ENCODE results near the gene STYX.

DNA sequence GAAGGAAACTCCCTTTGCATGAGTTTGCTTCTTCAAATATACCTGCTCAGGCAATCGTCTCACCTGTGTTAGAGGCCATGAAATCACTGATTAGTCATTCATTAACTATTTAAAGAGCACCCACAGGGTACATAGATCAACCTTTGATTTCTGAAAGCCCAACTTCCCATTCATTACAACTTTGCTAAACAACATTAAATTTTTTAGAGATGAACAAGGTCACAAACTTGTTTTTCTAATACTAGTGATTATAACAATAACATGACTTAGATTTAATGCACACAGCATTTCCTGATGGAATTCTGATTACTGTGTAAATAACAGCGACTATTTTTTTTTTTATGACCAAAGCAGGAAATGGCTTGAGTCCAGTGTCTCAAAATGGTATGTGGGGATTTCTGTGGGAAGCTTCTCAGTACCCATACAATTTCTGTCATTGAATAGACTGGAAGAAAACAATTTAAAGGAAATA is 29.2 kb upstream of the STYX start:
- TF ChIP-seq EZH2 (IDR thresholded peaks at IDR 0.05; ENCODE audit: low read length, unreplicated experiment) (no peak), CTCF (conservative IDR thresholded peaks at IDR 0.05; ENCODE audit: low read depth, low read length) (no peak), EZH2phosphoT487 (IDR thresholded peaks at IDR 0.05; ENCODE audit: borderline replicate concordance, low read length) (no peak)
